Parathyroid adenoma (tissue), 2 donors: ENCODE results near the gene TANC1.
A peak's percentile ranks its signal among the peaks of the same experiment; 100 is the strongest.

Experiments
- H2AFZ ChIP-seq: fragments of 300-600 bp; sonication (generic); one replicate; pipeline ENCODE4 v1.7.0; 2017; ENCODE audit warnings: antibody characterized with exemption, mild to moderate bottlenecking
- H3K27ac ChIP-seq: fragments of 300-600 bp; sonication (generic); one replicate; pipeline ENCODE4 v1.7.0; 2017
- H3K27me3 ChIP-seq: fragments of 300-600 bp; sonication (generic); one replicate; pipeline ENCODE4 v1.7.0; 2017; ENCODE audit warnings: low read length; ENCODE audit not compliant: control insufficient read depth, insufficient read depth
- H3K36me3 ChIP-seq: fragments of 300-600 bp; sonication (generic); one replicate; pipeline ENCODE4 v1.7.0; 2017; ENCODE audit warnings: low read length; ENCODE audit not compliant: control insufficient read depth, insufficient read depth
- H3K4me1 ChIP-seq: fragments of 300-600 bp; sonication (generic); one replicate; pipeline ENCODE4 v1.7.0; 2017; ENCODE audit warnings: control low read depth
- H3K4me2 ChIP-seq: fragments of 300-600 bp; sonication (generic); one replicate; pipeline ENCODE4 v1.7.0; 2017; ENCODE audit warnings: low read length
- H3K4me3 ChIP-seq: fragments of 300-600 bp; sonication (generic); one replicate; pipeline ENCODE4 v1.7.0; 2017; ENCODE audit warnings: low read depth, low read length
- H3K79me2 ChIP-seq: fragments of 300-600 bp; sonication (generic); one replicate; pipeline ENCODE4 v1.7.0; 2017; ENCODE audit warnings: control low read depth
- H3K9ac ChIP-seq: fragments of 300-600 bp; sonication (generic); one replicate; pipeline ENCODE4 v1.7.0; 2017; ENCODE audit warnings: mild to moderate bottlenecking
- H3K9me3 ChIP-seq: fragments of 300-600 bp; sonication (generic); one replicate; pipeline ENCODE4 v1.7.0; 2017; ENCODE audit warnings: low read length; ENCODE audit not compliant: control insufficient read depth
- TF ChIP-seq, protein P1 (sequence below): fragments of 300-600 bp; sonication (generic); IDR thresholded peaks from one replicate; pipeline ENCODE4 v1.7.0; 2017; ENCODE audit warnings: antibody characterized with exemption, mild to moderate bottlenecking
- donor health status: primary hyperparathyroidism.

The TANC1 gene

GRCh38 chr2:159106109-159106508 is 137.7 kb downstream of the TANC1 start:
- H3K4me2 ChIP-seq: no peak overlapping the region
- no peaks in the 10 kb centered on the region for H3K36me3 ChIP-seq
- no peak overlapping the region for H2AFZ ChIP-seq
- H3K9me3 ChIP-seq: no peaks in the 10 kb centered on the region
- TF ChIP-seq, protein P1, sequence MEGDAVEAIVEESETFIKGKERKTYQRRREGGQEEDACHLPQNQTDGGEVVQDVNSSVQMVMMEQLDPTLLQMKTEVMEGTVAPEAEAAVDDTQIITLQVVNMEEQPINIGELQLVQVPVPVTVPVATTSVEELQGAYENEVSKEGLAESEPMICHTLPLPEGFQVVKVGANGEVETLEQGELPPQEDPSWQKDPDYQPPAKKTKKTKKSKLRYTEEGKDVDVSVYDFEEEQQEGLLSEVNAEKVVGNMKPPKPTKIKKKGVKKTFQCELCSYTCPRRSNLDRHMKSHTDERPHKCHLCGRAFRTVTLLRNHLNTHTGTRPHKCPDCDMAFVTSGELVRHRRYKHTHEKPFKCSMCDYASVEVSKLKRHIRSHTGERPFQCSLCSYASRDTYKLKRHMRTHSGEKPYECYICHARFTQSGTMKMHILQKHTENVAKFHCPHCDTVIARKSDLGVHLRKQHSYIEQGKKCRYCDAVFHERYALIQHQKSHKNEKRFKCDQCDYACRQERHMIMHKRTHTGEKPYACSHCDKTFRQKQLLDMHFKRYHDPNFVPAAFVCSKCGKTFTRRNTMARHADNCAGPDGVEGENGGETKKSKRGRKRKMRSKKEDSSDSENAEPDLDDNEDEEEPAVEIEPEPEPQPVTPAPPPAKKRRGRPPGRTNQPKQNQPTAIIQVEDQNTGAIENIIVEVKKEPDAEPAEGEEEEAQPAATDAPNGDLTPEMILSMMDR: no peak
- peaks cover 13% of the 10 kb centered on the region for H3K4me1 ChIP-seq
- no peak overlapping the region for H3K9ac ChIP-seq
- no peaks in the 10 kb centered on the region for H3K79me2 ChIP-seq
- no peak overlapping the region for H3K27ac ChIP-seq
- no peak overlapping the region for H3K4me3 ChIP-seq
- H3K27me3 ChIP-seq: no peaks in the 10 kb centered on the region

GRCh38 chr2:159108181-159108893 is 139.9 kb downstream of the TANC1 start:
- H2AFZ ChIP-seq: peak overlapping the region; percentile 14
- H3K36me3 ChIP-seq: no peaks in the 10 kb centered on the region
- H3K4me3 ChIP-seq: no peak overlapping the region
- no peak overlapping the region for H3K4me2 ChIP-seq
- peaks cover 13% of the 10 kb centered on the region for H3K4me1 ChIP-seq
- H3K9me3 ChIP-seq: no peaks in the 10 kb centered on the region
- TF ChIP-seq, protein P1: no peak
- no peak overlapping the region for H3K9ac ChIP-seq
- H3K27me3 ChIP-seq: no peaks in the 10 kb centered on the region
- H3K27ac ChIP-seq: peak overlapping the region; percentile 52
- H3K79me2 ChIP-seq: no peaks in the 10 kb centered on the region

GRCh38 chr2:159109517-159109916 is 141.1 kb downstream of the TANC1 start:
- no peak overlapping the region for H3K27ac ChIP-seq
- no peaks in the 10 kb centered on the region for H3K27me3 ChIP-seq
- no peaks in the 10 kb centered on the region for H3K9me3 ChIP-seq
- no peak overlapping the region for H3K4me3 ChIP-seq
- H3K79me2 ChIP-seq: no peaks in the 10 kb centered on the region
- peaks cover 13% of the 10 kb centered on the region for H3K4me1 ChIP-seq
- H3K4me2 ChIP-seq: no peak overlapping the region
- TF ChIP-seq, protein P1: no peak
- H3K9ac ChIP-seq: no peak overlapping the region
- H2AFZ ChIP-seq: no peak overlapping the region
- no peaks in the 10 kb centered on the region for H3K36me3 ChIP-seq

DNA sequence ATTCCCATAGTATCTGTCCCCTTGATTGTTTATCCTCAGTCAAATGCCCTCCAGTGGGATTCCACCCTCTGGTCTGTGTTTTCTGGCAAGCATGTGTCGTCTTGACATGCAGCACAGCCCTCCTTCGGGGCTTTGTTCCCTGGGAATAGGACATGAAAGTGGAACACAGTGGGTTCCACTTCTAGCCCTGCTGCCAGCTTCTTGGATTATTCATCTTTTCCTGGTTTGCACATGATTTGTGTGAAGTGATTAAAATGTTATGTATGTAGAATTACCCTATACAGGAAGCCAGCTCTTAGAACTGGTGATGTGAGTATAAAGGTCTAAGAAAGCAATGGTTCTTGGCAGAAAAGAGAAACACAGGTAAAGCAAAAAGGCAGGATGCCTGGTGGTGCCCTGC is 142.3 kb downstream of the TANC1 start:
- Histone ChIP-seq H3K36me3 (no peaks in the 10 kb centered on the region), H3K9me3 (no peaks in the 10 kb centered on the region), H3K27ac (no peak overlapping the region), H3K27me3 (no peaks in the 10 kb centered on the region), H3K4me1 (peaks cover 13% of the 10 kb centered on the region), H2AFZ (no peak overlapping the region), H3K9ac (no peak overlapping the region), H3K4me3 (no peak overlapping the region), H3K79me2 (no peaks in the 10 kb centered on the region), H3K4me2 (no peak overlapping the region)
- TF ChIP-seq, protein P1: no peak

DNA sequence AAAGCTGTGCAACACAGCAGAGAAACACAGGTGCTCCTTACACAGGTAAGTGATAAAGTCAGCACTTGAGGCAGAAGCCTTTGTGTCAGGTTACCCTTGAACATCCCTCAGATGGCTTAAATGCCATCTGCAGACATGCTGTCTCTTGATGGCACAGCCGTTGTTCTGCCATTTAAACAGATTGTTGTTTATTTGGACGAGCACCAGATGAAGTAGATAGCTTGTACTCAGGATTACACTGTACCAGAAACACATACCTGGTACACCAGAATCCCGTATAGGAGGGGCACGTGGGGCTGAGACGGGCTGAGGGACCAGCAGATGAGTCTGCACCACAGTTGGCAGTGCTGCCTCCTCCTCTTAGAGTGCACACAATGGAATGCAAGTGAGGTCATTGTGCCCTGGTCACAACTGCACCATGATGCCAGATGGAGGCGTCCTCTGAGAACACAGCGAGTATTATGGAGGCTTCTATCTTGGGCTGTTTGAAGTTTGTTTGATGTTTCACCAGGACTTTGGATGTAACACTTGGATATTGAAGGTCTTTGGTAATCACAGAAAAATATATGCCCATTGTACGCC is 143.0 kb downstream of the TANC1 start:
- Histone ChIP-seq H3K79me2 (no peaks in the 10 kb centered on the region), H2AFZ (no peak overlapping the region), H3K27ac (no peak overlapping the region), H3K27me3 (no peaks in the 10 kb centered on the region), H3K4me2 (no peak overlapping the region), H3K9me3 (no peaks in the 10 kb centered on the region), H3K9ac (no peak overlapping the region), H3K36me3 (no peaks in the 10 kb centered on the region), H3K4me1 (peaks cover 13% of the 10 kb centered on the region), H3K4me3 (no peak overlapping the region)
- TF ChIP-seq, protein P1: no peak
